CD4-positive, alpha-beta T cell (primary cell): ENCODE results near the gene MYORG. TPM values are rescaled to one million over a fixed set of nuclear protein-coding genes. Genes with fewer than 3 reads are reported as not detected.

Experiments used
- ATAC-seq: fragments of 200-7000 bp; cut with Tn5 transposase; one replicate; pipeline ENCODE4 v1.10.0; 2022; ENCODE audit warnings: mild to moderate bottlenecking; ENCODE audit not compliant: poor library complexity
- CTCF ChIA-PET: fragments of 350-600 bp; sonication (Branson Sonifier 250); formaldehyde crosslinking; loops from one replicate; lab custom pipeline; 2021; ENCODE audit warnings: antibody characterized with exemption, inconsistent platforms; lab: Charles Lee
- POLR2A ChIA-PET: fragments of 350-600 bp; sonication (Branson Sonifier 250); formaldehyde crosslinking; loops from one replicate; lab custom pipeline; 2021; ENCODE audit warnings: antibody characterized with exemption, inconsistent platforms; lab: Charles Lee
- DNase-seq, 14 experiments: peaks; one replicate each; pipeline ENCODE4 v3.0.0-alpha.2; 2013 to 2020; ENCODE audit warnings: mixed read lengths in 2 of 14
- H3K27ac ChIP-seq, 2 donors: one replicate each; pipeline versions ENCODE4 v1.5.1 to v1.7.0; 2013; ENCODE audit warnings: low read length in 2 of 2, low read depth in 1 of 2, mild to moderate bottlenecking in 1 of 2
- H3K27me3 ChIP-seq, 2 experiments: 1 replicate in 1 of 2; 2 replicates in 1 of 2; pipeline versions ENCODE4 v1.6.1 to v1.7.0; 2013; ENCODE audit warnings: low read length in 2 of 2, control low read depth in 1 of 2, mild to moderate bottlenecking in 1 of 2, moderate library complexity in 1 of 2; ENCODE audit not compliant: insufficient read depth in 2 of 2, control insufficient read depth in 1 of 2
- H3K36me3 ChIP-seq: one replicate; pipeline ENCODE4 v1.6.1; 2013; ENCODE audit warnings: low read length, control low read depth; ENCODE audit not compliant: insufficient read depth
- H3K4me1 ChIP-seq: one replicate; pipeline ENCODE4 v1.6.1; 2013; ENCODE audit warnings: low read length, control low read depth; ENCODE audit not compliant: insufficient read depth
- H3K4me3 ChIP-seq: one replicate; pipeline ENCODE4 v1.5.1; 2013; ENCODE audit warnings: mild to moderate bottlenecking, low read length, moderate library complexity
- H3K9me3 ChIP-seq, 2 experiments: 1 replicate in 1 of 2; 2 replicates in 1 of 2; pipeline versions ENCODE4 v1.6.1 to v1.7.0; 2013; ENCODE audit warnings: low read length in 2 of 2, mild to moderate bottlenecking in 2 of 2, control low read depth in 1 of 2, moderate library complexity in 1 of 2; ENCODE audit not compliant: control insufficient read depth in 1 of 2, insufficient read depth in 1 of 2
- H3K27ac Mint-ChIP-seq: one replicate; pipeline ENCODE4 v1.8.0; 2020; ENCODE audit warnings: mixed read lengths
- H3K27me3 Mint-ChIP-seq: one replicate; pipeline ENCODE4 v1.8.0; 2021; ENCODE audit warnings: mixed read lengths
- H3K36me3 Mint-ChIP-seq: one replicate; pipeline ENCODE4 v1.8.0; 2021; ENCODE audit warnings: low read depth, mixed read lengths
- H3K4me1 Mint-ChIP-seq: one replicate; pipeline ENCODE4 v1.8.0; 2021; ENCODE audit warnings: low read depth, mixed read lengths
- H3K4me3 Mint-ChIP-seq: one replicate; pipeline ENCODE4 v1.8.0; 2020; ENCODE audit warnings: mild to moderate bottlenecking, mixed read lengths
- H3K9me3 Mint-ChIP-seq: one replicate; pipeline ENCODE4 v1.8.0; 2020; ENCODE audit warnings: mixed read lengths
- CTCF ChIP-seq: fragments of 200-600 bp; IDR thresholded peaks from one replicate; pipeline ENCODE4 v1.8.0; 2022; ENCODE audit warnings: antibody characterized with exemption, mild to moderate bottlenecking
- intact Hi-C, 2 experiments: fragments of 100-400 bp; cut with DNase I in 1 of 2; cut with micrococcal nuclease in 1 of 2; formaldehyde crosslinking; loops; one replicate each; pipeline versions ENCODE4 v1.15.1 to v1.9.0; 2023 to 2025; cut with DNase I, micrococcal nuclease
- total RNA-seq, 174 experiments: library from RNA in 2 of 174; stranded (reverse) in 2 of 174; gene quantifications; one replicate each; pipeline ENCODE4 v1.2.3 and lab custom pipeline; 2021 to 2026

Gene MYORG
- total RNA-seq, 2 experiments from 2014 or later: 0.42 to 0.58 TPM

- no peak for DNase-seq
- Histone ChIP-seq H3K27me3 (no peaks in the 10 kb centered on the region), H3K27ac (no peak overlapping the region), H3K9me3 (no peaks in the 10 kb centered on the region), H3K36me3 (peaks cover 19% of the 10 kb centered on the region), H3K4me1 (peaks cover 13% of the 10 kb centered on the region), H3K4me3 (no peak overlapping the region)
- no peak for TF ChIP-seq CTCF
- intact Hi-C loops: loop anchor here (5.0 kb wide), 2 partner anchors 258 to 278 kb away; partner anchors contain the start of gene RPP25L (in 1 of the 2)
- no peak overlapping the region for H3K27ac Mint-ChIP-seq
- no peak overlapping the region for H3K4me3 Mint-ChIP-seq
- POLR2A ChIA-PET: interaction anchor here (3.1 kb wide), 1 partner anchor 45 kb away, joined by 11 read pairs; no protein-coding TSS in a partner anchor
- CTCF ChIA-PET: interaction anchor here (1.8 kb wide), 1 partner anchor 45 kb away, joined by 6 read pairs; no protein-coding TSS in a partner anchor
- no peak for ATAC-seq
- no peaks in the 10 kb centered on the region for H3K9me3 Mint-ChIP-seq
- peaks cover 36% of the 10 kb centered on the region for H3K4me1 Mint-ChIP-seq
- H3K27me3 Mint-ChIP-seq: no peaks in the 10 kb centered on the region
- H3K36me3 Mint-ChIP-seq: peaks cover 38% of the 10 kb centered on the region
These were observed 42.3 kb downstream of the MYORG start for GRCh38 chr9:34334337-34334824.

- TF ChIP-seq CTCF: no peak
- ChIA-PET POLR2A (interaction anchor here (2.0 to 3.1 kb wide), 2 partner anchors 43 to 46 kb away, joined by 8 to 11 read pairs; partner anchors contain the start of gene MYORG), CTCF (interaction anchor here (0.7 to 1.8 kb wide), 4 partner anchors 12 to 542 kb away, joined by 3 to 6 read pairs (median 4); no protein-coding TSS in a partner anchor)
- peaks cover 41% of the 10 kb centered on the region for H3K4me1 Mint-ChIP-seq
- Histone ChIP-seq H3K4me3 (no peak overlapping the region), H3K9me3 (no peaks in the 10 kb centered on the region), H3K27ac (no peak overlapping the region), H3K36me3 (peaks cover 14% of the 10 kb centered on the region), H3K27me3 (no peaks in the 10 kb centered on the region), H3K4me1 (peaks cover 15% of the 10 kb centered on the region)
- no peak overlapping the region for H3K4me3 Mint-ChIP-seq
- DNase-seq (no peak), ATAC-seq (no peak)
- H3K9me3 Mint-ChIP-seq: no peaks in the 10 kb centered on the region
- H3K36me3 Mint-ChIP-seq: peaks cover 32% of the 10 kb centered on the region
- intact Hi-C loops: loop anchor here (1.0 to 5.0 kb wide), 3 partner anchors 166 to 278 kb away; partner anchors contain the start of gene RPP25L (in 1 of the 2)
- H3K27ac Mint-ChIP-seq: no peak overlapping the region
- no peaks in the 10 kb centered on the region for H3K27me3 Mint-ChIP-seq
These were observed 42.9 kb downstream of the MYORG start for GRCh38 chr9:34333836-34334235.

- H3K9me3 Mint-ChIP-seq: no peaks in the 10 kb centered on the region
- ChIA-PET POLR2A (interaction anchor here (0.9 to 3.1 kb wide), 3 partner anchors 44 to 49 kb away, joined by 3 to 11 read pairs (median 8); partner anchors contain the start of gene MYORG), CTCF (interaction anchor here (1.3 to 4.0 kb wide), 5 partner anchors 43 to 168 kb away, joined by 3 to 22 read pairs (median 6); partner anchors contain the start of gene MYORG)
- peak; percentile 35 for TF ChIP-seq CTCF
- Histone ChIP-seq H3K4me1 (peaks cover 21% of the 10 kb centered on the region), H3K4me3 (no peak overlapping the region), H3K27ac (no peak overlapping the region), H3K36me3 (peaks cover 6% of the 10 kb centered on the region), H3K9me3 (no peaks in the 10 kb centered on the region), H3K27me3 (no peaks in the 10 kb centered on the region)
- peaks cover 21% of the 10 kb centered on the region for H3K36me3 Mint-ChIP-seq
- peaks cover 51% of the 10 kb centered on the region for H3K4me1 Mint-ChIP-seq
- peak overlapping the region; percentile 69 for H3K4me3 Mint-ChIP-seq
- DNase-seq: peak in 3 of 14 experiments; percentile 40 to 58 (median 57)
- peak overlapping the region; percentile 8 for H3K27ac Mint-ChIP-seq
- intact Hi-C loops: loop anchor here (1.0 to 5.0 kb wide), 5 partner anchors 45 to 280 kb away; partner anchors contain the start of gene RPP25L (in 1 of the 2)
- no peaks in the 10 kb centered on the region for H3K27me3 Mint-ChIP-seq
- no peak for ATAC-seq
These were observed 44.4 kb downstream of the MYORG start for GRCh38 chr9:34332076-34332964.
